Liver (tissue), 9 donors: ENCODE results near the gene PRDX1. TPM values are rescaled to one million over a fixed set of nuclear protein-coding genes. Genes with fewer than 3 reads are reported as not detected.

ENCODE experiments used
- DNase-seq: peaks from one replicate; pipeline ENCODE4 v3.0.0-alpha.2; 2017; ENCODE audit warnings: low spot score
- H3K27ac ChIP-seq, 2 donors: one replicate each; pipeline ENCODE4 v1.7.0; 2013; ENCODE audit warnings: inconsistent platforms in 2 of 2, low read length in 2 of 2, control low read depth in 1 of 2, low read depth in 1 of 2, mild to moderate bottlenecking in 1 of 2
- H3K27me3 ChIP-seq, 4 donors: one replicate each; pipeline versions ENCODE4 v1.6.1 to v1.7.0; 2013; ENCODE audit warnings: low read length in 3 of 4, inconsistent platforms in 1 of 4, mild to moderate bottlenecking in 1 of 4, moderate library complexity in 1 of 4; ENCODE audit not compliant: control insufficient read depth in 4 of 4, insufficient read depth in 4 of 4
- H3K36me3 ChIP-seq, 4 donors: one replicate each; pipeline versions ENCODE4 v1.6.1 to v1.7.0; 2013; ENCODE audit warnings: low read length in 3 of 4, mild to moderate bottlenecking in 3 of 4, low read depth in 1 of 4, moderate library complexity in 1 of 4; ENCODE audit not compliant: control insufficient read depth in 4 of 4, insufficient read depth in 3 of 4
- H3K4me1 ChIP-seq, 4 donors: one replicate each; pipeline versions ENCODE4 v1.6.1 to v1.7.0; 2013; ENCODE audit warnings: low read length in 3 of 4, mild to moderate bottlenecking in 3 of 4, moderate library complexity in 1 of 4; ENCODE audit not compliant: control insufficient read depth in 4 of 4, insufficient read depth in 4 of 4
- H3K4me3 ChIP-seq, 3 donors: one replicate each; pipeline versions ENCODE4 v1.6.1 to v1.7.0; 2013; ENCODE audit warnings: low read length in 3 of 3, control low read depth in 1 of 3, low read depth in 1 of 3, mild to moderate bottlenecking in 1 of 3
- H3K9ac ChIP-seq, 2 donors: one replicate each; pipeline ENCODE4 v1.7.0; 2013; ENCODE audit warnings: low read length in 2 of 2, mild to moderate bottlenecking in 2 of 2, moderate library complexity in 2 of 2, control low read depth in 1 of 2, low read depth in 1 of 2
- H3K9me3 ChIP-seq, 4 donors: one replicate each; pipeline versions ENCODE4 v1.6.1 to v1.7.0; 2013; ENCODE audit warnings: low read length in 3 of 4; ENCODE audit not compliant: control insufficient read depth in 4 of 4
- CTCF ChIP-seq: fragments of 150-350 bp; IDR thresholded peaks from 2 replicates; pipeline ENCODE4 v1.5.1; 2017; ENCODE audit warnings: improper control_type of control experiment, low read depth, low read length; ENCODE audit not compliant: missing input control
- FOXA2 ChIP-seq: IDR thresholded peaks from 2 replicates; pipeline ENCODE4 v1.6.1; 2016; ENCODE audit warnings: antibody characterized with exemption
- GABPA ChIP-seq, 2 donors: IDR thresholded peaks in 1 of 2; conservative IDR thresholded peaks in 1 of 2; 2 replicates each; pipeline ENCODE4 v1.6.1; 2016; ENCODE audit warnings: antibody characterized with exemption in 2 of 2, mild to moderate bottlenecking in 1 of 2, moderate library complexity in 1 of 2
- HNF4A ChIP-seq, 2 donors: conservative IDR thresholded peaks; 2 replicates each; pipeline ENCODE4 v1.6.1; 2016; ENCODE audit warnings: antibody characterized with exemption in 2 of 2, mild to moderate bottlenecking in 2 of 2
- HNF4G ChIP-seq: IDR thresholded peaks from 2 replicates; pipeline ENCODE4 v1.6.1; 2016; ENCODE audit warnings: antibody characterized with exemption
- JUND ChIP-seq, 2 donors: IDR thresholded peaks; 2 replicates each; pipeline ENCODE4 v1.6.1; 2016; ENCODE audit warnings: antibody characterized with exemption in 2 of 2
- MAX ChIP-seq: IDR thresholded peaks from 2 replicates; pipeline ENCODE4 v1.6.1; 2016; ENCODE audit warnings: antibody characterized with exemption
- NR2F2 ChIP-seq: IDR thresholded peaks from 2 replicates; pipeline ENCODE4 v1.6.1; 2016; ENCODE audit warnings: antibody characterized with exemption
- RAD21 ChIP-seq, 2 donors: IDR thresholded peaks; 2 replicates each; pipeline ENCODE4 v1.6.1; 2016; ENCODE audit warnings: antibody characterized with exemption in 2 of 2, mild to moderate bottlenecking in 2 of 2
- REST ChIP-seq: IDR thresholded peaks from 2 replicates; pipeline ENCODE4 v1.6.1; 2016; ENCODE audit warnings: antibody characterized with exemption, mild to moderate bottlenecking
- RXRA ChIP-seq, 2 donors: IDR thresholded peaks; 2 replicates each; pipeline ENCODE4 v1.6.1; 2017 to 2018; ENCODE audit warnings: antibody characterized with exemption in 2 of 2, mild to moderate bottlenecking in 1 of 2
- SP1 ChIP-seq: IDR thresholded peaks from 2 replicates; pipeline ENCODE4 v1.6.1; 2018; ENCODE audit warnings: antibody characterized with exemption, mild to moderate bottlenecking
- YY1 ChIP-seq: IDR thresholded peaks from 2 replicates; pipeline ENCODE4 v1.6.1; 2016; ENCODE audit warnings: antibody characterized with exemption, mild to moderate bottlenecking
- ZBTB33 ChIP-seq: IDR thresholded peaks from 2 replicates; pipeline ENCODE4 v1.6.1; 2016; ENCODE audit warnings: antibody characterized with exemption
- WGBS: extraction: QIAGEN DNeasy Blood & Tissue Kit; methylation state at CpG from one replicate; pipeline ENCODE4 v1.1.7; 2013; 5-methylcytosine and 5-hydroxymethylcytosine counted together
- polyA plus RNA-seq, 2 donors: library from polyadenylated mRNA; stranded (reverse) in 1 of 2; unstranded in 1 of 2; fragments of 200-250 nt in 1 of 2; fragments of >200 nt in 1 of 2; fragmentation: Nextera tagmentation in 1 of 2; extraction: Ambion mirVana in 1 of 2; gene quantifications; one replicate each; pipeline versions ENCODE4 v1.2.1 to v1.2.3, GENCODE V29; 2013 to 2015
- total RNA-seq, 2 donors: library from RNA; depleted of rRNA; stranded (reverse); fragments of >200 nt; gene quantifications; one replicate each; pipeline ENCODE4 v1.2.3, GENCODE V29; 2014
- donor health status: healthy.
- donor health status: healthy.
- donor health status: healthy.
- donor health status: healthy.
- donor health status: healthy.

Gene PRDX1
- total and polyA plus RNA-seq, 4 donors = 270 to 623 (median 397) TPM

- TF ChIP-seq HNF4G (no peak), SP1 (no peak), RXRA (IDR thresholded peaks at IDR 0.05) (no peak), HNF4A (conservative IDR thresholded peaks at IDR 0.05) (no peak), JUND (IDR thresholded peaks at IDR 0.05) (no peak), RAD21 (IDR thresholded peaks at IDR 0.05) (no peak), ZBTB33 (no peak), YY1 (no peak), FOXA2 (no peak), CTCF (no peak), NR2F2 (no peak), GABPA (IDR thresholded peaks at IDR 0.05 in 1 of 2, conservative IDR thresholded peaks at IDR 0.05 in 1 of 2) (no peak), REST (no peak), MAX (no peak)
- no peak overlapping the region for H3K27ac ChIP-seq
- no peak overlapping the region for H3K9ac ChIP-seq
- WGBS = 98% methylated on average over 3 of the region's 3 CpGs
- H3K9me3 ChIP-seq = no peaks in the 10 kb centered on the region
- H3K4me3 ChIP-seq = no peak overlapping the region
- no peak for DNase-seq
- H3K36me3 ChIP-seq = no peaks in the 10 kb centered on the region
- no peaks in the 10 kb centered on the region for H3K27me3 ChIP-seq
- peaks cover 2 to 27% (median 14%) of the 10 kb centered on the region in 4 donors for H3K4me1 ChIP-seq
Measured at GRCh38 chr1:45492691-45493090, 29.0 kb downstream of the PRDX1 start.

- DNase-seq = no peak
- Histone ChIP-seq H3K4me1 (peaks cover 2 to 27% (median 14%) of the 10 kb centered on the region in 4 donors), H3K9me3 (no peaks in the 10 kb centered on the region), H3K4me3 (peak overlapping the region; percentile 31 to 39 (median 32)), H3K27me3 (no peaks in the 10 kb centered on the region), H3K9ac (peak overlapping the region in 1 of 2 donors; percentile 21), H3K36me3 (no peaks in the 10 kb centered on the region), H3K27ac (peak overlapping the region; percentile 43 to 67)
- TF ChIP-seq RXRA (IDR thresholded peaks at IDR 0.05) (peak in 1 of 2 donors; percentile 17), REST (no peak), HNF4G (peak; percentile 19), RAD21 (IDR thresholded peaks at IDR 0.05) (no peak), FOXA2 (peak; percentile 76), NR2F2 (peak; percentile 37), SP1 (peak; percentile 53)
- 52% methylated on average over 19 of the region's 19 CpGs for WGBS
Measured at GRCh38 chr1:45491487-45492260, 30.0 kb downstream of the PRDX1 start.
